Activated CD8-positive, alpha-beta T cell treated with anti-CD3 and anti-CD28 coated beads for 36 hours (primary cell): ENCODE measurements around the gene TMEM134. TPM values are rescaled to one million over a fixed set of nuclear protein-coding genes. Genes with fewer than 3 reads are reported as not detected.
A peak's percentile ranks its signal among the peaks of the same experiment; 100 is the strongest.
"Not testable (repeated sequence)": the region's sequence is repeated elsewhere in the genome, so short reads cannot be mapped to it uniquely, and the experiment has no call there.

Experiments
- ATAC-seq: fragments of 200-7000 bp; cut with Tn5 transposase; one replicate; pipeline ENCODE4 v1.10.0; 2021; ENCODE audit warnings: mild to moderate bottlenecking, moderate library complexity
- CTCF ChIA-PET: fragments of 350-600 bp; sonication (Branson Sonifier 250); formaldehyde crosslinking; loops from one replicate; lab custom pipeline; 2021; ENCODE audit warnings: antibody characterized with exemption; lab: Charles Lee
- POLR2A ChIA-PET: fragments of 350-600 bp; sonication (Branson Sonifier 250); formaldehyde crosslinking; loops from one replicate; lab custom pipeline; 2021; ENCODE audit warnings: antibody characterized with exemption; lab: Charles Lee
- DNase-seq: peaks from one replicate; pipeline ENCODE4 v3.0.0-alpha.2; 2020
- H3K27ac Mint-ChIP-seq: one replicate; pipeline ENCODE4 v1.8.0; 2021; ENCODE audit warnings: mild to moderate bottlenecking, mixed read lengths
- H3K27me3 Mint-ChIP-seq: one replicate; pipeline ENCODE4 v1.8.0; 2021; ENCODE audit warnings: mixed read lengths
- H3K36me3 Mint-ChIP-seq: one replicate; pipeline ENCODE4 v1.8.0; 2021; ENCODE audit warnings: low read depth, mixed read lengths
- H3K4me1 Mint-ChIP-seq: one replicate; pipeline ENCODE4 v1.8.0; 2021; ENCODE audit warnings: low read depth, mixed read lengths
- H3K4me3 Mint-ChIP-seq: one replicate; pipeline ENCODE4 v1.8.0; 2021; ENCODE audit warnings: mild to moderate bottlenecking, moderate library complexity, mixed read lengths
- H3K9me3 Mint-ChIP-seq: one replicate; pipeline ENCODE4 v1.8.0; 2021; ENCODE audit warnings: mixed read lengths
- intact Hi-C: fragments of 100-400 bp; cut with micrococcal nuclease; formaldehyde crosslinking; loops from one replicate; pipeline ENCODE4 v1.10.0; 2022
- total RNA-seq, 2 experiments: library from RNA; stranded (reverse); gene quantifications; one replicate each; pipeline ENCODE4 v1.2.3, GENCODE V29; 2021
- TF ChIP-seq, protein P1 (sequence below): fragments of 200-600 bp; IDR thresholded peaks from one replicate; pipeline ENCODE4 v1.8.0; 2022; ENCODE audit warnings: antibody characterized with exemption, mild to moderate bottlenecking

Gene TMEM134
- total RNA-seq, 2 experiments from 2014 or later = 56.0 to 59.2 TPM

DNA sequence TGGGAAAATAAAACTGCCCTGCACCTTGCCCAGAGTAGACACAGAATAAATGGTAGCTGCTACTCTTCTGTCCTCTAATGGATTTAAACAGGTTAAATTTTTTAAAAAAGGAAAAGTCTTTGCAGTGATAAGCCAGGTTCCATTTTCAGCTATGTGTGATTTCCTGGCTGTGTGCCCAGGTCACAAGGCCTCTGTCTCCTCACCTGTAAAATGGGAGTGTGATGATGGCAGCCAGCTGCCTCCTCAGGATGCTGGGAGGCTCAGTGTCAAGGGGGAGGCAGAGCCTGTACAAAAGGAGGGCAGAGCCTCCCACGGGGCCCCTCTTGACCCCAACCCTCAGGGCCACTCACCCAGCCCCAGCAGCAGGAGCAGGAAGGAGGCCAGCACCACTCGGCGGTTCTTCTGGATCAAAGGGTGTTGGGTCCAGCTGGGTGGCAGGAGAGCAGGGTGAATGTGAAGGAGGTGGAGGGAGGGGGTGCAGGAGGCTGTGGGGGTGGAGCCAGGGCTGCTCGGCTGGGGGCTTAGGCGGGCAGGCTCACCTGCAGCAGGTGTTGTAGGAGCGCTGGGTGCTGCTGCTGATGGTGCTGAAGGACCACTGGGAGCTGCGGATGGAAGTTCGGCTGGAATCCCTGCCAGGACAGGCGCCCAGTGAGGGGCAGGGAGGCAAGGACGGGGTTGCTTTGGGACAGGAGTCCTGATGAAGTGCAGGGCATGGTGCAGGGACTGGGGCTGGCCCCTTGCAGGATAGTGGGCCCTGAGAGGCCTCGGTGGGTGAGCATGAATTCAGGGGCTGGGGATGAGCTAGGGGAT is 1.9 kb downstream of the TMEM134 start:
- H3K27me3 Mint-ChIP-seq = no peaks in the 10 kb centered on the region
- H3K9me3 Mint-ChIP-seq = no peaks in the 10 kb centered on the region
- intact Hi-C loops = no loop called here
- POLR2A ChIA-PET = interaction anchor here (0.7 to 7.2 kb wide), 7 partner anchors 9 to 196 kb away, joined by 3 to 83 read pairs (median 3); partner anchors contain the start of genes AIP, PPP1CA and PTPRCAP
- peak overlapping the region; percentile 92 for H3K27ac Mint-ChIP-seq
- DNase-seq (no peak), ATAC-seq (no peak)
- peak overlapping the region; percentile 95 for H3K4me3 Mint-ChIP-seq
- peaks cover 34% of the 10 kb centered on the region for H3K4me1 Mint-ChIP-seq
- H3K36me3 Mint-ChIP-seq = peaks cover 11% of the 10 kb centered on the region
- TF ChIP-seq, protein P1, sequence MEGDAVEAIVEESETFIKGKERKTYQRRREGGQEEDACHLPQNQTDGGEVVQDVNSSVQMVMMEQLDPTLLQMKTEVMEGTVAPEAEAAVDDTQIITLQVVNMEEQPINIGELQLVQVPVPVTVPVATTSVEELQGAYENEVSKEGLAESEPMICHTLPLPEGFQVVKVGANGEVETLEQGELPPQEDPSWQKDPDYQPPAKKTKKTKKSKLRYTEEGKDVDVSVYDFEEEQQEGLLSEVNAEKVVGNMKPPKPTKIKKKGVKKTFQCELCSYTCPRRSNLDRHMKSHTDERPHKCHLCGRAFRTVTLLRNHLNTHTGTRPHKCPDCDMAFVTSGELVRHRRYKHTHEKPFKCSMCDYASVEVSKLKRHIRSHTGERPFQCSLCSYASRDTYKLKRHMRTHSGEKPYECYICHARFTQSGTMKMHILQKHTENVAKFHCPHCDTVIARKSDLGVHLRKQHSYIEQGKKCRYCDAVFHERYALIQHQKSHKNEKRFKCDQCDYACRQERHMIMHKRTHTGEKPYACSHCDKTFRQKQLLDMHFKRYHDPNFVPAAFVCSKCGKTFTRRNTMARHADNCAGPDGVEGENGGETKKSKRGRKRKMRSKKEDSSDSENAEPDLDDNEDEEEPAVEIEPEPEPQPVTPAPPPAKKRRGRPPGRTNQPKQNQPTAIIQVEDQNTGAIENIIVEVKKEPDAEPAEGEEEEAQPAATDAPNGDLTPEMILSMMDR = no peak
- CTCF ChIA-PET = interaction anchor here (0.8 to 2.4 kb wide), 5 partner anchors 28 to 150 kb away, joined by 3 to 5 read pairs (median 5); partner anchors contain the start of genes CDK2AP2 and RAD9A

DNA sequence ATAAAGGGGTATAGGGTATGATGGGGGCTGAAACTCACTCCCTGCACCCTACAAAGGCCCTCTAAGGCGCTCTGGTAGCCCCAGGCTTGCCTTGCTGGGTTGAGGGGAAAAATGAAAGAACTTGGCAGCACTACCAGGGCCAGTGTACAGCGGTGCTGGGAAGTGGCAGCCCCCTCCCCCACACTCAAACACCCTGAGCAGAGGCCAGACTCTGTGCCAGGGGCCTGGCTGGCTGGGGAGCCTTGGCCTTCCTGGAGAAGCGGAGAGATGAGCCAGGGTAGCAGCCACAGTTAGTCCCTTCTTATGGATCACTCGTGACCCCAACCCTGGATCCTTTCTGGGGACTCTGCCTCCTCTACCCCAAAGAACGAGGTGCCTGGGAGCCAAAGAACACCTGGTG is 2.7 kb downstream of the TMEM134 start:
- ChIA-PET POLR2A (interaction anchor here (0.7 to 7.2 kb wide), 5 partner anchors 20 to 66 kb away, joined by 3 to 83 read pairs (median 6); partner anchors contain the start of genes AIP, PPP1CA and PTPRCAP), CTCF (interaction anchor here (0.6 to 1.7 kb wide), 2 partner anchors 27 to 107 kb away, joined by 3 to 8 read pairs; no protein-coding TSS in a partner anchor)
- Mint-ChIP-seq H3K27ac (peak overlapping the region; percentile 68), H3K27me3 (no peaks in the 10 kb centered on the region), H3K9me3 (no peaks in the 10 kb centered on the region), H3K4me3 (peak overlapping the region; percentile 95), H3K4me1 (peaks cover 34% of the 10 kb centered on the region), H3K36me3 (peaks cover 11% of the 10 kb centered on the region)
- DNase-seq = no peak
- no peak for ATAC-seq
- TF ChIP-seq, protein P1 = no peak
- intact Hi-C loops = no loop called here

DNA sequence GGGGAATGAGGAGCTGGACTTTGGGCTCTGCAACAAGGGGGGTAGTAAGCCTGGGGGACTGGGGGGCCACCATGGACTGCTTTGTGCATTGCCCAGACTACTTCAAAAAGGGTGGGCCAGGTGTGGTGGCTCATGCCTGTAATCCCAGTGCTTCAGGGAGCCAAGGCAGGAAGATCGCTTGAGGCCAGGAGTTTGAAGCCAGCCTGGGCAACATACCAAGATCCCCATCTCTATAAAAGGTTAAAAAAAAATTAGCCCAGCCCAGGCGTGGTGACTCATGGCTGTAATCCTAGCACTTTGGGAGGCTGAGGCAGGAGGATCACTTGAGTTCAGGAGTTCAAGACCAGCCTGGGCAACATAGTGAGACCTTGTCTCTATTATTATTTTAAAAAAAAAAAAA is 3.5 kb downstream of the TMEM134 start:
- Mint-ChIP-seq H3K36me3 (peaks cover 11% of the 10 kb centered on the region), H3K27ac (peak overlapping the region; percentile 93), H3K4me3 (peak overlapping the region; percentile 88), H3K4me1 (peaks cover 34% of the 10 kb centered on the region)
- H3K9me3 Mint-ChIP-seq, ATAC-seq, H3K27me3 Mint-ChIP-seq, intact Hi-C loops, DNase-seq: not testable (repeated sequence)
- ChIA-PET POLR2A (interaction anchor here (0.8 to 7.2 kb wide), 13 partner anchors 14 to 120 kb away, joined by 3 to 83 read pairs (median 4); partner anchors contain the start of genes AIP, PPP1CA, PTPRCAP and RAD9A), CTCF (interaction anchor here (0.6 to 1.7 kb wide), 3 partner anchors 27 to 114 kb away, joined by 3 to 8 read pairs (median 5); no protein-coding TSS in a partner anchor)

DNA sequence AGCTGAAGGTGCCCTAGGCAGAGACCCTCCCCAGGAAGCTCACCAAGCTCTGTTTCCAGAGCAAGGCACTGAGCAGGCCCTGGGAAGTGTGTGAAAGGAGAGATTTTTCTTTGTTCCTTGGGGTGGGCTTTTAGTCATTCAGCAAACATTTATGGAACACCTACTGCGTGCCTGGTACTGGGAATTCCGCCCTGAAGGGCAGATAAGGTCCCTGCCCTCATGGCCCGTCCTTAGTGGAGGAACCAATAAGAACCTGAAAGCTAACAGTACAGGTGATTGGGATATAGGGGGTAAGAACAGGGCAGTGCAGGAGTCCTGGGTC is 3.9 kb downstream of the TMEM134 start:
- CTCF ChIA-PET = interaction anchor here (0.5 to 1.7 kb wide), 3 partner anchors 13 to 114 kb away, joined by 3 to 8 read pairs (median 5); no protein-coding TSS in a partner anchor
- H3K4me1 Mint-ChIP-seq = peaks cover 34% of the 10 kb centered on the region
- H3K36me3 Mint-ChIP-seq = peaks cover 11% of the 10 kb centered on the region
- H3K27ac Mint-ChIP-seq = peak overlapping the region; percentile 93
- TF ChIP-seq, protein P1 = no peak
- H3K4me3 Mint-ChIP-seq = peak overlapping the region; percentile 88
- H3K27me3 Mint-ChIP-seq = no peaks in the 10 kb centered on the region
- H3K9me3 Mint-ChIP-seq = no peaks in the 10 kb centered on the region
- DNase-seq (no peak), ATAC-seq (no peak)
- POLR2A ChIA-PET = interaction anchor here (0.7 to 7.2 kb wide), 15 partner anchors 12 to 120 kb away, joined by 3 to 83 read pairs (median 4); partner anchors contain the start of genes AIP, PPP1CA, PTPRCAP and RAD9A
- intact Hi-C loops = no loop called here

DNA sequence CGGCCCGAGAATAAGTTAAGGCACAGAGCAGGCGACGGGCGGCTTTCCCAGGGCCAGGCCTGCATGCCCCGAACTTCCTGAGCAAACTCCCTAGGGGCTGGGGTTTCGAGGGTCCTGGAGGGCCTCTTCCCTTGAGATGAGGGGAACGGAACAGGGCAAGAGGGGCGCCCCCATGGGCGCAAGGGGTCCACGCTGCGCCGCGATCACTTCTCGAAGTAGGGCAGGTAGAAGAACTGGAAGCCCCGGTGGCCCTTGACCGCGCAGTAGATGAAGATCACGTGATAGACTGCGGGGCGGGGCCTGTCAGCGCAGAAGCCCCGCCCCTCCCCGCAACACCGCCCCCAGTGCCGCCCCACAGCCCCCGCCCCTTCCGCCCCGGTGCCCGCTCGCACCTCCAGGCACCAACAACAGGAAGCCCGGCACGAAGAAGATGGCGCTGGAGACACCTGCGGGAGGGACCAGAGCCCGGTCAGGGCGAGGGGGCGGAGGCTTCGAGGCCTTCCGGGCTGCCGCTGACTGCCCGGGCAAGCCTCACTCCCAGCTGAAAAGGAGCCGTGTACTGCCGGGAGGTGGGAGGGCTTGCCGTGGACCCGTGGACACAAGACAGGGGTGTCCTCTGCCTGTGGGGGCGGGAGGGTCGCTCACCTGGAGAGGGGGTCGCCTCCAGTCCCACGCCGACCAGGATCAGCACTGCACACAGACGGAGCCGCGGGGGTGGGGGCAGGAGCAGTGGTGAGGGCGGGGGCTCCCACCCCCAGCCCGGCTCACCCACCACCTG is 4.5 kb downstream of the TMEM134 start:
- Mint-ChIP-seq H3K27me3 (no peaks in the 10 kb centered on the region), H3K9me3 (no peaks in the 10 kb centered on the region), H3K27ac (peak overlapping the region; percentile 93), H3K4me1 (peaks cover 34% of the 10 kb centered on the region), H3K36me3 (peaks cover 11% of the 10 kb centered on the region), H3K4me3 (peak overlapping the region; percentile 88)
- CTCF ChIA-PET = interaction anchor here (0.5 to 1.7 kb wide), 3 partner anchors 14 to 113 kb away, joined by 3 to 8 read pairs (median 5); no protein-coding TSS in a partner anchor
- intact Hi-C loops = no loop called here
- POLR2A ChIA-PET = interaction anchor here (0.7 to 7.2 kb wide), 12 partner anchors 12 to 119 kb away, joined by 3 to 83 read pairs (median 4); partner anchors contain the start of genes AIP, PPP1CA, PTPRCAP and TBC1D10C
- peak; percentile 85 for ATAC-seq
- peak; percentile 96 for DNase-seq
- TF ChIP-seq, protein P1 = no peak
